Right renal cortex interstitium (tissue), 3 donors: ENCODE results near the gene MBNL2. TPM values are rescaled to one million over a fixed set of nuclear protein-coding genes. Genes with fewer than 3 reads are reported as not detected.

Source experiments
- DNase-seq, 3 donors: peaks; one replicate each; pipeline ENCODE4 v3.0.0-alpha.2; 2013; ENCODE audit warnings: low read depth in 3 of 3, low spot score in 2 of 3
- polyA plus RNA-seq, 3 donors: library from polyadenylated mRNA; unstranded; fragments of 120-200 nt; gene quantifications; one replicate each; pipeline ENCODE4 v1.2.1, GENCODE V29; 2013; ENCODE audit not compliant: insufficient read length in 3 of 3

The MBNL2 gene
- polyA plus RNA-seq, result 10 to 100 TPM; 59.2 to 63.0 (median 62.4) TPM

GRCh38 chr13:97221989-97222700 is at the start of gene MBNL2:
MBNL2 (plus strand) TSS chr13:97222333; CDS start chr13:97276236, 53,903 bp downstream.
- peak; percentile 84 to 88 (median 85) for DNase-seq

- DNase-seq, result no peak
These were observed 47.5 kb upstream of the MBNL2 start for GRCh38 chr13:97174638-97175037.

GRCh38 chr13:97175041-97175440 is 47.1 kb upstream of the MBNL2 start:
- DNase-seq, result no peak

- no peak for DNase-seq
These were observed 42.6 kb upstream of the MBNL2 start for GRCh38 chr13:97179501-97179900.

- no peak for DNase-seq
These were observed 39.8 kb upstream of the MBNL2 start for GRCh38 chr13:97182111-97182890.

GRCh38 chr13:97185291-97185690 is 36.8 kb upstream of the MBNL2 start:
- DNase-seq, result no peak

- no peak for DNase-seq
These were observed 36.4 kb upstream of the MBNL2 start for GRCh38 chr13:97185751-97186150.

GRCh38 chr13:97188207-97188606 is 33.9 kb upstream of the MBNL2 start:
- no peak for DNase-seq

GRCh38 chr13:97189928-97190327 is 32.2 kb upstream of the MBNL2 start:
- no peak for DNase-seq

GRCh38 chr13:97191142-97191541 is 31.0 kb upstream of the MBNL2 start:
- no peak for DNase-seq

- no peak for DNase-seq
These were observed 30.5 kb upstream of the MBNL2 start for GRCh38 chr13:97191615-97192014.

GRCh38 chr13:97192166-97192565 is 30.0 kb upstream of the MBNL2 start:
- no peak for DNase-seq

- DNase-seq, result no peak
These were observed 28.6 kb upstream of the MBNL2 start for GRCh38 chr13:97193577-97193976.

GRCh38 chr13:97194479-97194878 is 27.7 kb upstream of the MBNL2 start:
- DNase-seq, result no peak

GRCh38 chr13:97196340-97196739 is 25.8 kb upstream of the MBNL2 start:
- no peak for DNase-seq

- DNase-seq, result no peak
These were observed 23.4 kb upstream of the MBNL2 start for GRCh38 chr13:97198753-97199152.

GRCh38 chr13:97199451-97199850 is 22.7 kb upstream of the MBNL2 start:
- DNase-seq, result no peak

GRCh38 chr13:97200081-97200942 is 21.8 kb upstream of the MBNL2 start:
- no peak for DNase-seq

- DNase-seq, result no peak
These were observed 19.4 kb upstream of the MBNL2 start for GRCh38 chr13:97202761-97203160.

GRCh38 chr13:97205465-97205864 is 16.7 kb upstream of the MBNL2 start:
- no peak for DNase-seq

- no peak for DNase-seq
These were observed 16.2 kb upstream of the MBNL2 start for GRCh38 chr13:97205982-97206381.
